ENCODE results near the gene A2M. TPM values are rescaled to one million over a fixed set of nuclear protein-coding genes. Genes with fewer than 3 reads are reported as not detected.

The A2M gene
- 74.4 TPM for polyA plus RNA-seq
- long read RNA-seq, donor 1, full-length matches to known transcripts, result 8 of 8 reads
- long read RNA-seq, donor 1, partial matches to known transcripts, result 0 of 8 reads
- long read RNA-seq, donor 1, other reads (novel, unspliced or antisense), result 0 of 8 reads
- long read RNA-seq, donor 2, full-length matches to known transcripts, result 8 of 15 reads
- long read RNA-seq, donor 2, partial matches to known transcripts, result 7 of 15 reads
- long read RNA-seq, donor 2, other reads (novel, unspliced or antisense), result 0 of 15 reads
- long read RNA-seq, donor 3, result 0 reads
- long read RNA-seq, donor 4, result 0 reads
- long read RNA-seq, donor 5, full-length matches to known transcripts, result 8 of 8 reads
- long read RNA-seq, donor 5, partial matches to known transcripts, result 0 of 8 reads
- long read RNA-seq, donor 5, other reads (novel, unspliced or antisense), result 0 of 8 reads
- long read RNA-seq, donor 6, full-length matches to known transcripts, result 8 of 33 reads
- long read RNA-seq, donor 6, partial matches to known transcripts, result 25 of 33 reads
- long read RNA-seq, donor 6, other reads (novel, unspliced or antisense), result 0 of 33 reads
- long read RNA-seq, donor 7, full-length matches to known transcripts, result 10 of 15 reads
- long read RNA-seq, donor 7, partial matches to known transcripts, result 5 of 15 reads
- long read RNA-seq, donor 7, other reads (novel, unspliced or antisense), result 0 of 15 reads
- long read RNA-seq, donor 8, full-length matches to known transcripts, result 10 of 30 reads
- long read RNA-seq, donor 8, partial matches to known transcripts, result 20 of 30 reads
- long read RNA-seq, donor 8, other reads (novel, unspliced or antisense), result 0 of 30 reads
- long read RNA-seq, donor 9, full-length matches to known transcripts, result 9 of 27 reads
- long read RNA-seq, donor 9, partial matches to known transcripts, result 18 of 27 reads
- long read RNA-seq, donor 9, other reads (novel, unspliced or antisense), result 0 of 27 reads
- long read RNA-seq, donor 10, full-length matches to known transcripts, result 14 of 41 reads
- long read RNA-seq, donor 10, partial matches to known transcripts, result 27 of 41 reads
- long read RNA-seq, donor 10, other reads (novel, unspliced or antisense), result 0 of 41 reads
- long read RNA-seq, donor 11, full-length matches to known transcripts, result 6 of 16 reads
- long read RNA-seq, donor 11, partial matches to known transcripts, result 10 of 16 reads
- long read RNA-seq, donor 11, other reads (novel, unspliced or antisense), result 0 of 16 reads

DNA sequence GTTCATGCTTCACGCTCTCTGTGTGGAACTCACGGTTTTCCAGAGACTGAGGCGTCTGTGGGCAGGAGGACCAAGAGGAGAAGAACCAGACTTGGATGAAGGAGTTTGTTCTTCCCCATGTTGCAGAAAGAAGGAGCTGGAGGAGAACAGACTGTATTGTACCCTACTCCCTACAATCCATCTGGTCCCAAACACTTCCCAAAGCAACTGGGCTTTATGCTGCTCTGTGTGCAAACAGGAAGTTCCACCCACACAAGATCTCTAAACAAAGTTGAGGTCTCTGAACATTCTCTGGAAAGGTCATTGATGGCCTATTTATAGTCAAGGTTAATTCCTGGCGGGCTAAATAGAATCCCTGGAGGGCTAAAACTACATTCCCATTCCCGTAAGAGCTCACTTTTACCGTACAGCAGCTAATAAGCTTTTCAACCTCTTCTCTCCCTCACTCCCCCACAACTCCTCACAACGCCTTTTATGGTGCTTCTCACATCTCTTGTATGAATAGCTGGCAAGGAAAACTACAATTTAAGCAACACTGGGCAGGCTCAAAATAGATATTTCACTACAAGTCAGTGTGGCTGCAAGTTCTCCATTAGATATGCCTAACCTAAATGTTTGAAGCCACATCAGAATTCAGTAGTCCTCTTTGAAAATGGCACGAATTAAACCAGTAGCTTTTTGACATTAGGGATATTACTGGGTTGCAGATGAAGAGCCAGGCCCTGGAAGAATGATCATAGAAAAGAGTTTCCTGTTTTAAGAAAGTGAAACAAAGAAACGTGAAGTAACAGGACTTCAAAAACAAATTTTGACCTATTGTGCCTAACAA is at the start of gene A2M:
A2M (minus strand) TSS at position 189 of the 829 bp plus-strand sequence; CDS start at position 119, 70 bp downstream.
- Histone ChIP-seq H3K4me1 (ENCODE audit: control insufficient read depth, insufficient read depth, low read length) (no peaks in the 10 kb centered on the region), H3K27me3 (ENCODE audit: control insufficient read depth, insufficient read depth, low read length) (no peaks in the 10 kb centered on the region), H3K4me3 (ENCODE audit: low read length) (peak within 1 kb of the TSS; percentile 10), H3K9me3 (ENCODE audit: control insufficient read depth, low read depth, low read length) (no peaks in the 10 kb centered on the region), H3K36me3 (ENCODE audit: control insufficient read depth, insufficient read depth, low read length) (peaks cover 3% of the 10 kb centered on the region), H3K27ac (ENCODE audit: low read length) (peak within 1 kb of the TSS; percentile 8)
- WGBS (ENCODE audit: insufficient coverage, low lambda C conversion rate), result 95% methylated on average over 4 of the region's 9 CpGs
- peak; percentile 13 to 21 for DNase-seq

GRCh38 chr12:9163392-9163791 is 47.7 kb upstream of the A2M start:
- Histone ChIP-seq H3K36me3 (ENCODE audit: control insufficient read depth, insufficient read depth, low read length) (no peaks in the 10 kb centered on the region), H3K27ac (ENCODE audit: low read length) (no peak overlapping the region), H3K4me3 (ENCODE audit: low read length) (no peak overlapping the region), H3K4me1 (ENCODE audit: control insufficient read depth, insufficient read depth, low read length) (no peaks in the 10 kb centered on the region), H3K27me3 (ENCODE audit: control insufficient read depth, insufficient read depth, low read length) (no peaks in the 10 kb centered on the region), H3K9me3 (ENCODE audit: control insufficient read depth, low read depth, low read length) (no peaks in the 10 kb centered on the region)
- no CpG with 5 or more reads among the region's 5 CpGs for WGBS (ENCODE audit: insufficient coverage, low lambda C conversion rate)
- no peak for DNase-seq

DNA sequence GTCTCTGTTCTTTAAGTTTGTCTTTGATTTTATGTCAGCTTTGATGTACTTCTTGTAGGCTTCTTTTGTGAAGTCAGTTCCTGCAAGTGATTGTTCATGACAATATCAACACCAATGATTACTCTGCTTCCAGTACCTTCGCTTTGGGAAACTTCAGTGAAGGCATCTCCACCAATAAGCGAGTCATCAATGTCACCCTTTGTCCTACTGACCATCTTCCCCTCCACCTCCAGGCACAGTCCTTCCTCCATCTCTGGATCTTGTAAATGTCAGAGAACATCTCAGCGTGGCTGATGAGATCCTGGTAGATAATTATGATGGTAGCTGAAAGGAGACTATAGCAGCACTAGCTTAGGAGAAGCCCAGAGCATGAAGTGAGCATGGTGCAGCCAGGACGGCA is 40.4 kb upstream of the A2M start:
- Histone ChIP-seq H3K36me3 (ENCODE audit: control insufficient read depth, insufficient read depth, low read length) (no peaks in the 10 kb centered on the region), H3K9me3 (ENCODE audit: control insufficient read depth, low read depth, low read length) (no peaks in the 10 kb centered on the region), H3K27ac (ENCODE audit: low read length) (no peak overlapping the region), H3K4me1 (ENCODE audit: control insufficient read depth, insufficient read depth, low read length) (no peaks in the 10 kb centered on the region), H3K4me3 (ENCODE audit: low read length) (no peak overlapping the region), H3K27me3 (ENCODE audit: control insufficient read depth, insufficient read depth, low read length) (no peaks in the 10 kb centered on the region)
- DNase-seq, result no peak
- no CpG with 5 or more reads among the region's 4 CpGs for WGBS (ENCODE audit: insufficient coverage, low lambda C conversion rate)

GRCh38 chr12:9149372-9149771 is 33.7 kb upstream of the A2M start:
- Histone ChIP-seq H3K4me1 (ENCODE audit: control insufficient read depth, insufficient read depth, low read length) (no peaks in the 10 kb centered on the region), H3K4me3 (ENCODE audit: low read length) (no peak overlapping the region)

GRCh38 chr12:9148926-9149325 is 33.2 kb upstream of the A2M start:
- H3K27me3 ChIP-seq (ENCODE audit: control insufficient read depth, insufficient read depth, low read length), result peaks cover 3% of the 10 kb centered on the region
- H3K4me3 ChIP-seq (ENCODE audit: low read length), result no peak overlapping the region
- no peak for DNase-seq
- WGBS (ENCODE audit: insufficient coverage, low lambda C conversion rate), result 86% methylated on average over 1 of the region's 2 CpGs
- no peak overlapping the region for H3K27ac ChIP-seq (ENCODE audit: low read length)
- H3K36me3 ChIP-seq (ENCODE audit: control insufficient read depth, insufficient read depth, low read length), result no peaks in the 10 kb centered on the region
- peaks cover 3% of the 10 kb centered on the region for H3K9me3 ChIP-seq (ENCODE audit: control insufficient read depth, low read depth, low read length)
- H3K4me1 ChIP-seq (ENCODE audit: control insufficient read depth, insufficient read depth, low read length), result no peaks in the 10 kb centered on the region

More at GRCh38 chr12:9149372-9149771, 33.7 kb upstream of the A2M start:
- Histone ChIP-seq H3K27me3 (ENCODE audit: control insufficient read depth, insufficient read depth, low read length) (peaks cover 3% of the 10 kb centered on the region), H3K36me3 (ENCODE audit: control insufficient read depth, insufficient read depth, low read length) (no peaks in the 10 kb centered on the region), H3K27ac (ENCODE audit: low read length) (no peak overlapping the region), H3K9me3 (ENCODE audit: control insufficient read depth, low read depth, low read length) (no peaks in the 10 kb centered on the region)
- WGBS (ENCODE audit: insufficient coverage, low lambda C conversion rate), result 100% methylated on average over 1 of the region's 6 CpGs
- no peak for DNase-seq

GRCh38 chr12:9147461-9147860 is 31.7 kb upstream of the A2M start:
- Histone ChIP-seq H3K36me3 (ENCODE audit: control insufficient read depth, insufficient read depth, low read length) (no peaks in the 10 kb centered on the region), H3K4me3 (ENCODE audit: low read length) (no peak overlapping the region), H3K27me3 (ENCODE audit: control insufficient read depth, insufficient read depth, low read length) (peaks cover 3% of the 10 kb centered on the region), H3K9me3 (ENCODE audit: control insufficient read depth, low read depth, low read length) (peaks cover 5% of the 10 kb centered on the region), H3K27ac (ENCODE audit: low read length) (no peak overlapping the region), H3K4me1 (ENCODE audit: control insufficient read depth, insufficient read depth, low read length) (no peaks in the 10 kb centered on the region)
- no peak for DNase-seq
- no CpG with 5 or more reads among the region's 2 CpGs for WGBS (ENCODE audit: insufficient coverage, low lambda C conversion rate)

DNA sequence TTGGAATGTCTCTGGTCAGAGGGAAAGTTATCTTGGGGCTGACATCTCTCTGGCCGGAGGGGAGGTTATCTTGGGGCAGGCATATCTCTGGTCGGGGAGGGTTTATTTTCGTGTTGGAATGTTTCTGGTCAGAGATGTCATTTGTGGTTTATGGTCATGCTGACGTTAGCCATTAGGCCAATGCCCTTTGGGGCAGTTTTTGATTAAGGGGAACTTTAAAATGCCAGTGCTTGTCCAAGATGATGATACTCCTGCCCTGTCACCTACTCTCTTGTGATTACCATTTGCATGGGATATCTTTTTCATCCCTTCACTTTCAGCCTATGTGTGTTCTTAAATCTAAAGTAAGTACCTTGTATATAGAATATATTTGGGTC is 29.0 kb upstream of the A2M start:
- Histone ChIP-seq H3K27ac (ENCODE audit: low read length) (no peak overlapping the region), H3K4me1 (ENCODE audit: control insufficient read depth, insufficient read depth, low read length) (no peaks in the 10 kb centered on the region), H3K4me3 (ENCODE audit: low read length) (no peak overlapping the region), H3K27me3 (ENCODE audit: control insufficient read depth, insufficient read depth, low read length) (peaks cover 3% of the 10 kb centered on the region), H3K9me3 (ENCODE audit: control insufficient read depth, low read depth, low read length) (peaks cover 5% of the 10 kb centered on the region), H3K36me3 (ENCODE audit: control insufficient read depth, insufficient read depth, low read length) (no peaks in the 10 kb centered on the region)
- DNase-seq, result no peak
- 66% methylated on average over 3 of the region's 4 CpGs for WGBS (ENCODE audit: insufficient coverage, low lambda C conversion rate)

GRCh38 chr12:9143929-9144729 is 28.4 kb upstream of the A2M start:
- Histone ChIP-seq H3K4me1 (ENCODE audit: control insufficient read depth, insufficient read depth, low read length) (no peaks in the 10 kb centered on the region), H3K9me3 (ENCODE audit: control insufficient read depth, low read depth, low read length) (peaks cover 5% of the 10 kb centered on the region), H3K36me3 (ENCODE audit: control insufficient read depth, insufficient read depth, low read length) (no peaks in the 10 kb centered on the region), H3K4me3 (ENCODE audit: low read length) (no peak overlapping the region), H3K27me3 (ENCODE audit: control insufficient read depth, insufficient read depth, low read length) (peaks cover 3% of the 10 kb centered on the region), H3K27ac (ENCODE audit: low read length) (no peak overlapping the region)
- WGBS (ENCODE audit: insufficient coverage, low lambda C conversion rate), result 80% methylated on average over 1 of the region's 3 CpGs
- DNase-seq, result no peak

GRCh38 chr12:9143137-9143536 is 27.4 kb upstream of the A2M start:
- Histone ChIP-seq H3K36me3 (ENCODE audit: control insufficient read depth, insufficient read depth, low read length) (no peaks in the 10 kb centered on the region), H3K9me3 (ENCODE audit: control insufficient read depth, low read depth, low read length) (peaks cover 5% of the 10 kb centered on the region), H3K4me1 (ENCODE audit: control insufficient read depth, insufficient read depth, low read length) (no peaks in the 10 kb centered on the region), H3K27ac (ENCODE audit: low read length) (no peak overlapping the region), H3K27me3 (ENCODE audit: control insufficient read depth, insufficient read depth, low read length) (peaks cover 3% of the 10 kb centered on the region), H3K4me3 (ENCODE audit: low read length) (no peak overlapping the region)
- WGBS (ENCODE audit: insufficient coverage, low lambda C conversion rate), result 85% methylated on average over 2 of the region's 2 CpGs
- DNase-seq, result no peak
